Measurements from ENCODE around the gene ABHD16B. TPM values are rescaled to one million over a fixed set of nuclear protein-coding genes. Genes with fewer than 3 reads are reported as not detected.
A peak's percentile ranks its signal among the peaks of the same experiment; 100 is the strongest.

Gene ABHD16B
- total and polyA plus RNA-seq, 5 experiments from 2014 or later = 0.29 to 0.60 (median 0.57) TPM; not detected in 2

DNA sequence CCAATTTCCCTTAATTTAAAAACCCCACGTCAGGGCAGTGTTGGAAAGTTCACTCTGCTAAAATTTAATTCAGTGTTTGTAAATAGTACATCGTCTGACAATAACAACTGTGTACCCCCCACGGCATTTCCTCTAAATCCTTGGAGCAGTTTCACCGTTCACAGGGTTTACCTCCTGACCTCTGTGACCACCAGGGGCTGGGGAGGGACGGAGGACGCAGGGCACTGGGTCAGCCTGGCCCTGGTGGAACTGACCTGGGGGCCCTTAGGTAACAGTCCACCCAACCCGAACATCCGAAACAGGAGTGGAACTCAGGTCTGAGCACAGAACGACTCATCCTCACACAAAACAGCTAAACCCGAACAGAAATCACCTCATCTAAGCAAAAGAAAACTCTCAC, 32.3 kb upstream of the ABHD16B start:
- ATAC-seq = no peak
- POLR2A ChIA-PET = no interaction called here
- Mint-ChIP-seq H3K36me3 (peaks cover 0 to 5% (median 5%) of the 10 kb centered on the region in 3 donors), H3K4me1 (peaks cover 8 to 13% (median 9%) of the 10 kb centered on the region in 4 donors), H3K4me3 (peak overlapping the region in 1 of 10 donors; percentile 83), H3K9me3 (no peaks in the 10 kb centered on the region), H3K27ac (no peak overlapping the region), H3K27me3 (peaks cover 19 to 50% (median 34%) of the 10 kb centered on the region in 5 donors)
- DNase-seq = no peak

GRCh38 chr20:63829603-63829944, 31.7 kb upstream of the ABHD16B start:
- Mint-ChIP-seq H3K4me1 (peaks cover 8 to 13% (median 9%) of the 10 kb centered on the region in 4 donors), H3K9me3 (no peaks in the 10 kb centered on the region), H3K27ac (peak overlapping the region in 3 of 10 donors; percentile 31 to 88 (median 67)), H3K36me3 (peaks cover 0 to 5% (median 5%) of the 10 kb centered on the region in 3 donors), H3K27me3 (peaks cover 19 to 51% (median 34%) of the 10 kb centered on the region in 5 donors), H3K4me3 (peak overlapping the region; percentile 72 to 95 (median 90))
- DNase-seq (no peak), ATAC-seq (peak; percentile 18 to 47)
- POLR2A ChIA-PET = no interaction called here

DNA sequence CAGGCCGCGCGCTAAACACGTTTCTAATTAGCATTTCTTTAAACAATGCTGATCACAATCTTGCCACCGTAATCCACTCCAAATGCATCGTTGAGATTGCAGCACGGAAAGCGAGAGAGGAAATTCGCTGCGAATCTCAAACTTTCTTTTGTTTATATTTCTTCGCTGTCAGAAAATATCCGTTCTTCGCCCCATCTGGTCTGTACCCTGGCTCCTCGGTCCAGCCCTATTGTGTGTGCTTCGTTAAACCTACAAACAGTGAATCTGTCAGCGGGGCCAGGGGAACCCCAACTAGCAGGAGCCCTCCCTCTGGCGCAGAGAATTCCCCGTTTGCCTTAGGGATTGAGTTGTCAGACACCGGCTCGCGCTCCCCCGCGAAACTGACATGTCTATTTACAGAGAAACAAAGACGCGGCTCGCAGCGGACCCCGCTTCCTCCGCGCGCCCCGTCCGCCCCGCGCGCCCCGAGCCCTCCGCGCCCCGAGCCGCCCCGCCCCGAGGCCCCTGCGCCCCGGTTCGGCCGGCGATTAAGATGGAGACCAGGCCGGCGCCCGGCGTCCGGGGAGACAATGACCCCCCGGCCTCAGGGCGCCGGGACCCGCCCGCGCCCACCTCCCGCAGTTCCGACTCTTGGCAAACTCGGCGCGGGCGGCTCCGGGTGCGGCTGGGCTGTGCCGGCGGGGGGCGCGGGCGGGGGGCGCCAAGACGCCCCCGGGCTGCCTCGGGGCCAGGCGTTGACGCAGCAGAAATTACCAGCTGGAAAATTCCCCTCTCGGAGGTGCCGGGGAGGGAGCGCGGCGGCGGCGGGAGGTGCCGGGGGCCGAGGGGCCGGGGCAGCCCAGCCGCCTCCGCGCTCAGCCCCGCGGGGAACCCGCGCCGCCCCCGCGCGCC, 31.1 kb upstream of the ABHD16B start:
- DNase-seq = no peak
- peaks cover 8 to 13% (median 9%) of the 10 kb centered on the region in 4 donors for H3K4me1 Mint-ChIP-seq
- H3K9me3 Mint-ChIP-seq = no peaks in the 10 kb centered on the region
- H3K36me3 Mint-ChIP-seq = peaks cover 0 to 5% (median 5%) of the 10 kb centered on the region in 3 donors
- ATAC-seq = peak; percentile 33 to 35
- H3K4me3 Mint-ChIP-seq = peak overlapping the region; percentile 72 to 95 (median 90)
- H3K27ac Mint-ChIP-seq = peak overlapping the region in 4 of 10 donors; percentile 31 to 88 (median 63)
- POLR2A ChIA-PET = no interaction called here
- H3K27me3 Mint-ChIP-seq = peaks cover 19 to 51% (median 34%) of the 10 kb centered on the region in 5 donors

- H3K4me1 Mint-ChIP-seq = peaks cover 8 to 13% (median 9%) of the 10 kb centered on the region in 4 donors
- H3K4me3 Mint-ChIP-seq = peak within 1 kb of the TSS; percentile 72 to 95 (median 90)
- H3K9me3 Mint-ChIP-seq = no peaks in the 10 kb centered on the region
- DNase-seq (no peak), ATAC-seq (peak in 1 of 2 donors; percentile 33)
- peak within 1 kb of the TSS in 4 of 10 donors; percentile 31 to 88 (median 63) for H3K27ac Mint-ChIP-seq
- peaks cover 15 to 43% (median 26%) of the 10 kb centered on the region in 5 donors for H3K27me3 Mint-ChIP-seq
- peaks cover 0 to 5% (median 5%) of the 10 kb centered on the region in 3 donors for H3K36me3 Mint-ChIP-seq
- POLR2A ChIA-PET = no interaction called here
Measured at GRCh38 chr20:63830841-63831588, 30.3 kb upstream of the ABHD16B start, which contains the start of gene ZBTB46. Gene ZBTB46, minus strand, starts transcription at chr20:63831264. Its CDS starts 40,507 bp downstream, at chr20:63790757.

GRCh38 chr20:63831646-63831992, 29.7 kb upstream of the ABHD16B start:
- POLR2A ChIA-PET = no interaction called here
- Mint-ChIP-seq H3K9me3 (no peaks in the 10 kb centered on the region), H3K4me1 (peaks cover 8 to 13% (median 9%) of the 10 kb centered on the region in 4 donors), H3K27ac (no peak overlapping the region), H3K36me3 (peaks cover 0 to 5% (median 5%) of the 10 kb centered on the region in 3 donors), H3K4me3 (no peak overlapping the region), H3K27me3 (peaks cover 13 to 39% (median 24%) of the 10 kb centered on the region in 5 donors)
- no peak for DNase-seq
- no peak for ATAC-seq

DNA sequence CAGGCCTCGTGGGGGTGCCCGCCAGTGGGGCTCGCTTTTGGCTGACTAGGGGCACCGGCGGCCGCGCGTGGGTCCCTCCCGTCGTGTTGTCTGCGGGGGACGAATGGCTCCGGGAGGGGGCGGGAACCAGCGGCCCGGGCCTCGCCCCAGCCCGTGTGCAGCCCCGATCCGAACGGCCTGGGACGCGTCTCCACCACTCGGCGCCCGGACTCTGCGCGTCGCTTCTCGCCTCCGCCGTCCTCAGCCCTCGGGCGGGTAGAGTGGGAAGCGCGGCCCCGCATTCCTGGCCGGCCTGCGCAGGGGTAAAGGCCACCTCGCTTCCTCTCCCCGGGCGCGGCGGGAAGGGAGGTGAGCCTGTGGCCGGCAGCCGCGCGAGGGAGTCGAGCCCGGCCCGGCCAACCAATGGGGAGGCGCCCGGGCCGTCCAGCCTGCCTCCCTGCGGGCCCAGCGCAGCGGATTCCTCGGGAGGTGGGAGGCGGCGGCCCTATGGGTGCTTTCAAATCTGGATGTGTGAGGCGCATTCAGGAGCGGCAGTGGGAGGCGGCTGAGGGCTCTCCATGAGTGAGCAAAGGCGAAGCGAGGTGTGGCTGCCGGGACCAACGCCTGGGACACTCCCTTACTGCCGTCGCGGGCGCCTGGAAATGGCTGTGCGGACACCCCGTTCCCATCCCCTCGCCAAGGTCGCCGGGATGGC, 29.2 kb upstream of the ABHD16B start:
- H3K27ac Mint-ChIP-seq = no peak overlapping the region
- peak in 1 of 2 donors; percentile 41 for ATAC-seq
- DNase-seq = no peak
- peaks cover 13 to 36% (median 20%) of the 10 kb centered on the region in 5 donors for H3K27me3 Mint-ChIP-seq
- no peaks in the 10 kb centered on the region for H3K9me3 Mint-ChIP-seq
- peaks cover 8 to 13% (median 9%) of the 10 kb centered on the region in 4 donors for H3K4me1 Mint-ChIP-seq
- peak overlapping the region in 7 of 10 donors; percentile 28 to 68 (median 44) for H3K4me3 Mint-ChIP-seq
- peaks cover 0 to 5% (median 5%) of the 10 kb centered on the region in 3 donors for H3K36me3 Mint-ChIP-seq
- POLR2A ChIA-PET = no interaction called here

GRCh38 chr20:63833776-63834490, 27.4 kb upstream of the ABHD16B start:
- ATAC-seq = no peak

GRCh38 chr20:63834491-63834880, 26.8 kb upstream of the ABHD16B start:
- POLR2A ChIA-PET = no interaction called here
- DNase-seq (no peak), ATAC-seq (no peak)
- Mint-ChIP-seq H3K4me3 (no peak overlapping the region), H3K27me3 (peaks cover 6 to 17% (median 7%) of the 10 kb centered on the region in 5 donors), H3K36me3 (peaks cover 0 to 5% (median 5%) of the 10 kb centered on the region in 3 donors), H3K4me1 (peaks cover 7 to 17% (median 11%) of the 10 kb centered on the region in 4 donors), H3K27ac (no peak overlapping the region), H3K9me3 (no peaks in the 10 kb centered on the region)

More at GRCh38 chr20:63833776-63834490, 27.4 kb upstream of the ABHD16B start:
- no peak for DNase-seq
- H3K27ac Mint-ChIP-seq = no peak overlapping the region
- peak overlapping the region in 6 of 10 donors; percentile 26 to 72 (median 44) for H3K4me3 Mint-ChIP-seq
- H3K9me3 Mint-ChIP-seq = no peaks in the 10 kb centered on the region
- H3K36me3 Mint-ChIP-seq = peaks cover 0 to 5% (median 5%) of the 10 kb centered on the region in 3 donors
- peaks cover 8 to 21% (median 14%) of the 10 kb centered on the region in 4 donors for H3K4me1 Mint-ChIP-seq
- POLR2A ChIA-PET = no interaction called here
- H3K27me3 Mint-ChIP-seq = peaks cover 8 to 23% (median 12%) of the 10 kb centered on the region in 5 donors

DNA sequence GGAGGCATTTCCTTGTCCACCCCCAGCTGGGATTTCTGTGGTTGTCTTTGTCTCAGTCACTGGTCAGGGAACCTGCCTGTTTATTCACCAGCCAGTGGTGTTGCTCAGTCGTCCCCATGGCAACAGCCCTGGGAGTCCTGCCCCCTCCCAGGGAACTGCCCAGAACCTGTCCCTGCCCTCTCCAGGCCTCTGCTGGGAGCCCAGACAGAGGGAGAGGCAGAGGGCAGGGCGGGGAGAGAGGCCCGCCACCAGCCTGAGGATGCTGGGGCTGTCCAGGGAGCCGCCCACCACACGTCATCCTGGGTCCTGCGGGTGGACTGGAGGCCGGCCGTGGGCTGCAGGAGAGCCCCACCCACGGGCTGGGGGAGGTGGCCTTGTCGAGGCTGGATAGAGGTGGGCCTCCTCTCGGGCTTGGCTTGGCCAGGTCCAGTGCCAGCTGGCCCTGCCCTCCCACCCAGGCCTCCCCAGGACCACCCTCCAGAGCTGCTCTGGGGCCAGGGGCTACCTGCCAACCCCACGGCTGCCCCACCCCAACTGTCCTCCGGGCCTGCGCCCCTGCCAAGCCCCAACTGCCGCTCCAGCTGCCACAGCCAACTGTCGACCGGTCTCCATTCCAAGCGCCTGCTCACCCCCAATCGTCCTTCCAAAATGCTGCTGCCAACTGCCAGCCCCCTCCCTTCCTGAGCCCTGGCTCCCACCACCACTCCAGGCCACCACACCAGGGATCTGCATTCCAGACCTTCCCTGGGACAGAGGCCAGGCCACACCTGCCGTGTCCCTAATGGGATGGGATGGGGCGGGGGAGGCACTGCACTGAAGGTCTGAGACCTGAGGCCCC, 26.1 kb upstream of the ABHD16B start:
- Mint-ChIP-seq H3K9me3 (no peaks in the 10 kb centered on the region), H3K4me3 (peak overlapping the region in 1 of 10 donors; percentile 14), H3K27me3 (peaks cover 0 to 14% (median 0%) of the 10 kb centered on the region in 5 donors), H3K36me3 (no peaks in the 10 kb centered on the region), H3K27ac (no peak overlapping the region), H3K4me1 (peaks cover 0 to 9% (median 5%) of the 10 kb centered on the region in 4 donors)
- ATAC-seq = no peak
- POLR2A ChIA-PET = no interaction called here
- no peak for DNase-seq

DNA sequence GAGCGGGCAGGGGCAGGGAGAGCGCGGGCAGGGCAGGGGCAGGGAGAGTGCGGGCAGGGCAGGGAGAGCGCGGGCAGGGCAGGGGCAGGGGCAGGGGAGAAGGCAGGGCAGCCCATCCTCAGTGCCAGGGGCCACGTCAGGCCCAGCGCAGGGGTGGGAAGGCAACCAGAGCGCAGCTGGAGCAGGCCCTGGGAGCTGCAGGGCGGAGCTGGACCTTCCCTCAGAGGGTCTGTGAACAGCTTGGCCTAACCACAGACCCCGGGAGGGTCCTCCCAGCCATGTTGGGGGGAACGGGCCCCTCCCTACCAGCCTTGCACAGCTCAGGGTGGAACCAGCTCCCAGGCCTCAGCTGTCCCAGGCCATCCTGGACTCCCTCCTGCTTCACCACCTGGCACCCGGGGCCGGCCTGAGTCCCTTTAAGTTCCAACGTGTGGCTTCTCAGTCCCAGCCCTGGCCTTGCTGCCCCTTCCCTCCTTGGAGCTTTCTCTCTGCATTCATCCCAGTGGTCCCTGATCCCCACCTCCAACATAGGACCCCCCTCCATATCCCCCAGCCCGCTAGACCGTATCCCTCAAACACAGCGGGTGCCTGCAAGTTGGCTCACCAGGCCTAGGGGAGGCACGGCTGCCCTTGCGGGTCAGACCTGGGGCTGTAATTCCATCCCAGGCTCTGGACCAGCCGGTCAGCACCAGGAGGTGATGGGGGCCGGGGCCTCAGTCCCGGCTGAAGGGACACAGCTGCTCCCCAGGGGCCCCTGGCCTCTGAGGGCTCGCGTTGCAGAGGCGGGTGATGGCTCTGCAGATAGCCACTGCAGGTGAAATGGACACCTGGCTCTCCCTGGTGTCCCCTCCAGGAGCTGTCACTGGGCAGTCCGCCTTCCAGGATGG, 24.6 kb upstream of the ABHD16B start:
- POLR2A ChIA-PET = no interaction called here
- no peak overlapping the region for H3K27ac Mint-ChIP-seq
- H3K36me3 Mint-ChIP-seq = no peaks in the 10 kb centered on the region
- H3K9me3 Mint-ChIP-seq = no peaks in the 10 kb centered on the region
- no peak for DNase-seq
- no peak for ATAC-seq
- peaks cover 0 to 8% (median 5%) of the 10 kb centered on the region in 4 donors for H3K4me1 Mint-ChIP-seq
- no peak overlapping the region for H3K4me3 Mint-ChIP-seq
- H3K27me3 Mint-ChIP-seq = peaks cover 0 to 20% (median 0%) of the 10 kb centered on the region in 5 donors

Data from naive thymus-derived CD8-positive, alpha-beta T cell (primary cell).